Epithelial cell of esophagus (primary cell): Measurements from ENCODE around the gene BAIAP2L1.
"Not testable (repeated sequence)": the region's sequence is repeated elsewhere in the genome, so short reads cannot be mapped to it uniquely, and the experiment has no call there.

Source experiments
- DNase-seq: peaks from one replicate; pipeline ENCODE4 v3.0.0; 2010; ENCODE audit warnings: low read depth
- H3K4me3 ChIP-seq: 2 replicates; pipeline ENCODE4 v1.5.1; 2011; ENCODE audit warnings: mild to moderate bottlenecking, low read length, control low read depth
- TF ChIP-seq, protein P1 (sequence below): IDR thresholded peaks from 2 replicates; pipeline ENCODE4 v1.5.1; 2011; ENCODE audit warnings: low read depth, mild to moderate bottlenecking, low read length, control low read depth, inconsistent platforms; ENCODE audit not compliant: insufficient read depth; ENCODE audit errors: missing control alignments

BAIAP2L1 gene

DNA sequence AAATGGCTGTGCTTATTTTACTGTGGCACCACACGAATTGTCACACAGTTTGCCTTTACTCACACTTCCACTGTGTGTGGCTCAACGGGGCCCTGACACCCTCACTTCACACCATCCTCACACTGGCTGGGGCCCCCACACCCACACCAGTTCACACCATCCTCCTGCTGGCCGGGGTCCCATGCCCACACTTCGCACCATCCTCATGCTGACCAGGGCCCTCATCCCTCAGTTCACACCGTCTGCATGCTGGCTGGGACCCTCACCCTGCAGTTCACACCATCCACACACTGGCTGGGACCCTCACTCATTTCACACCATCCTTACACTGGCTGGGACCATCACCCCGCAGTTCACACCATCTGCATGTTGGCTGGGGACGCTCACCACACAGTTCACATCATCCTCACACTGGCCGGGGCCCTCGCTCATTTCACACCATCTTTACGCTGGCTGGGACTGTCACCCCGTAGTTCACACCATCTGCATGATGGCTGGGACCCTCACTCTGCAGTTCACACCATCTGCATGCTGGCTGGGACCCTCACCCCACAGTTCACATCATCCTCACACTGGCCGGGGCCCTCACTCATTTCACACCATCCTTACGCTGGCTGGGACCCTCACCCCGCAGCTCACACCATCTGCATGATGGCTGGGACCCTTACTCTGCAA lies 83.4 kb downstream of the BAIAP2L1 start:
- no peak for DNase-seq
- TF ChIP-seq, protein P1, sequence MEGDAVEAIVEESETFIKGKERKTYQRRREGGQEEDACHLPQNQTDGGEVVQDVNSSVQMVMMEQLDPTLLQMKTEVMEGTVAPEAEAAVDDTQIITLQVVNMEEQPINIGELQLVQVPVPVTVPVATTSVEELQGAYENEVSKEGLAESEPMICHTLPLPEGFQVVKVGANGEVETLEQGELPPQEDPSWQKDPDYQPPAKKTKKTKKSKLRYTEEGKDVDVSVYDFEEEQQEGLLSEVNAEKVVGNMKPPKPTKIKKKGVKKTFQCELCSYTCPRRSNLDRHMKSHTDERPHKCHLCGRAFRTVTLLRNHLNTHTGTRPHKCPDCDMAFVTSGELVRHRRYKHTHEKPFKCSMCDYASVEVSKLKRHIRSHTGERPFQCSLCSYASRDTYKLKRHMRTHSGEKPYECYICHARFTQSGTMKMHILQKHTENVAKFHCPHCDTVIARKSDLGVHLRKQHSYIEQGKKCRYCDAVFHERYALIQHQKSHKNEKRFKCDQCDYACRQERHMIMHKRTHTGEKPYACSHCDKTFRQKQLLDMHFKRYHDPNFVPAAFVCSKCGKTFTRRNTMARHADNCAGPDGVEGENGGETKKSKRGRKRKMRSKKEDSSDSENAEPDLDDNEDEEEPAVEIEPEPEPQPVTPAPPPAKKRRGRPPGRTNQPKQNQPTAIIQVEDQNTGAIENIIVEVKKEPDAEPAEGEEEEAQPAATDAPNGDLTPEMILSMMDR: no peak
- H3K4me3 ChIP-seq: no peak overlapping the region

DNA sequence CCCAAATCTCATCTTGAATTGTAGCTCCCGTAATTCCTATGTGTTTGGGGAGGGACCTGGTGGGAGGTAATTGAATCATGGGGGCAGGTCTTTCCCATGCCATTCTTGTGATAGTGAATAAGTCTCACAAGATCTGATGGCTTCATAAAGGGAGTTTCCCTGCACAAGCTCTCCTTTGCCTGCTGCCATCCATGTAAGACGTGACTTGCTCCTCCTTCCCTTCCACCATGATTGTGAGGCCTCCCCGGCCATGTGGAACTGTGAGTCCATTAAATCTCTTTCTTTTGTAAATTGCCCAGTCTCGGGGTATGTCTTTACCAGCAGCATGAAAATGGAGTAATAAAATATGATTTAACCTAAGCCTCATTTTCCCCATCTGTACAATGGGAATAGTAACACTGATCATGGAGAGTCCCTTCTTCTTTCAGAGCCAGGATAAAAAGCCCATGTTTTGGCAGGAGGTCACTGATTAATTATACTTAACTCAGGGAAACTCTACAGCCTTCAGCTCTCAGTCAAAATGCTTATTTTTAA lies 84.8 kb downstream of the BAIAP2L1 start:
- not testable (repeated sequence) for DNase-seq, H3K4me3 ChIP-seq

DNA sequence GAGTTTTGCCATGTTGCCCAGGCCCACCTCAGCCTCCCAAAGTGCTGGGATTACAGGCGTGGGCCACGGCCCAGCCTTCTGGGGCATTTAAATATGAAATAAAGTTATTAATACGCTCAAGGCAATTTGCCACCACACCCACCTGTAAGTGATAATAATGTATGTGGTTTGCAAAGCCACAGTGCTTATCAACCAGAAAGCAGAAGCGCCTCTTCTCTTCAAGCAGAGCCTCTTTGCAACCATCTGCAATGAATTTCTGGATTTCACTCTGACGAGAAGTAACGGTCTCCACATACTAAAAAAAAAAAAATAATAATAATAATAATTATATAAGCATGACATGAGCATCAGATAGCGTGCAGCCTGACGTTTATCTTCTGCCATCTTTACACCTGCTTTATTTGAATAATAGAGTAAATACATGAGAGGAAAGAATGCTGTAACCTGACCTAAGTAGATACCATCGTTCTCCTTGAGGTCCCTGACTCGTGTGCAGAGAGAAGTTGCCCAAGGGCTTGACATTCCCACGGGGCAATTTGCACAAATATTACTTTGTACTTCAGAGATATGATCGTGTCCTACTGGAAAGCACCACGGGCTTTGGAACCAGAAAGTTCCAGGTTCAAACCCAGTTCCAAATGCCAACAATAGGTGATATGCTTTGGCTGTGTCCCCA lies 85.4 kb downstream of the BAIAP2L1 start:
- no peak overlapping the region for H3K4me3 ChIP-seq
- DNase-seq: no peak
- TF ChIP-seq, protein P1: no peak

DNA sequence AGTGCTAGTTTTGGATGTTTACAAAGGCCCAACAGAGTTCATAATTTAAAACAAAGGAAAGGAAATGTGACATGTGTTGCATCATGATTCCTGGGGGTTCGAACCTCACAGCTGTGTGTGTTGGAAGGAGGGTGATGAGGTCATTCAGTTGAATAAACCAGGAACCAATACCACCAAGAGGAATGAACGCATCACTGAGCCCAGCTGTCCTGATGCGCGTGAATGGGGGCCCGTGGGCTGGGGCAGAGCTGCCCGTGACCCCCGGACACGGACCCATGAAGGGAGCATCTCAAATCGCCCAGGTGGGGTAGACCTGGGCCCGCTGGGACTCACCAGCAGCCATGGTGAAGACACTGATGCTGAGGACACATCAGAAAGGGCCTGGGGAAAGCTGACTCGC lies 86.4 kb downstream of the BAIAP2L1 start:
- TF ChIP-seq, protein P1: no peak
- no peak for DNase-seq
- H3K4me3 ChIP-seq: no peak overlapping the region

DNA sequence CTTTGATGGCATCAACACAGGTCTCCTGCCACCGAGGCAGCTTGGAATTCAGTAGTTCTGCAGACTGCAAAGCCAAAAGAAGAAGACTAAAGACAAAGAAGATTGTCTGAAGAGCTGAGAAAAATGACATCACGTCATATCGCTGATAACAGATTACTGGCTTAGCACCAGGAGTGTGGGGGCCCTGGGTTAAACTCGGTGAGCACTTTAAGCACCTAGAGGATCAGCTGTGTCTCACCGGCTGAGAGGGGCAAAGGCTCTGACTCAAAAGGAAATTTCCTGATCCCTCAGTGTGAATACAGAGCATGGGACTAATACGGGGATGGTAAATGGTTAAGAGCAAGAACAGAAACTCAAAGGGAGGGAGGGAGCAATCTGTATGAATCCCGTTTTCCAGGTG lies 88.7 kb downstream of the BAIAP2L1 start:
- DNase-seq: no peak
- TF ChIP-seq, protein P1: no peak
- no peak overlapping the region for H3K4me3 ChIP-seq

DNA sequence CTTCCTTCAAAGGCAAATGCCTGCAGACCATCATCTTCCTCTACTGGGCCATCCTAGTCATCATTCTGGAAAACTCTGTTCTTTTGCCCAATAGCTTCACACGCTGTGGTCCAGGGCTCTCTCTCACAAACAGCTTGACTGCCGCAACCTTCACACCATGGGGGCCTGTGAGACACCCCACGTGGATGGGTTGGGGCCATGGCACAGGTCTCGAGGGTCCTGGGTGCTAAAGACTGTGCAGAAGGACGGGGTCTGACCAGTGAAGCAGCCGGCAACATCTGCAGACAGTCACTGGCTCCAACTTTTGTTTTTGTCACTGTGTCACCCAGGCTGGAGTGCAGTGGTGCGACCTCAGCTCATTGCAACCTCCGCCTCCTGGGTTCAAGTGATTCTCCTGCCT lies 91.3 kb downstream of the BAIAP2L1 start:
- DNase-seq: no peak
- H3K4me3 ChIP-seq: no peak overlapping the region
- TF ChIP-seq, protein P1: no peak

DNA sequence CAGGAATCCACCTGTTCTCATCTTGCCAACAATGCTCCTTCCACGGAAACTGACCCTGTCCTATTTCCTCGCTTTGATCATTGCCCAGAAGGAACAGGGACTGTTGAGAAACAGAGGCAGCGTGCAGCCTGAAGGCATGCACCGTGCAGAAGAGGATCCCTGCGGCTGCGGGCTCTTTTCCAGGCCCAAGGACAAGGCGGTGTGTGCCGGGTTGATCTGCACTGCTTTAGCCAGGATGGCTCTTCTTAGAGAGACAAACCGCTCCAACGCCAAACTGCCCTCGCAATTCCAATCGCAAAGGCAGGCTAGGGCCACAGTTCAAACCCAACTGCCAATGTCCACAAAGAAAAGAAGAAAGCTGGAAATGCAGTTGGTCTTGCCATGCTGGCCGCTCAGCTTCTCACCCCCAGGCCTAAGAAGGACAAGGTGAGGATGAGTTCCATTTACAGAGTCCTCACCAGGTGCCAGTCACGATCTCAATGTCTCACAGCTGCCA lies 92.9 kb downstream of the BAIAP2L1 start:
- TF ChIP-seq, protein P1: no peak
- no peak for DNase-seq
- H3K4me3 ChIP-seq: no peak overlapping the region
